ENCODE measurements around the gene LPIN1. TPM values are rescaled to one million over a fixed set of nuclear protein-coding genes. Genes with fewer than 3 reads are reported as not detected.
A peak's percentile ranks its signal among the peaks of the same experiment; 100 is the strongest.

The LPIN1 gene
- 43.1 and 52.3 TPM in 2 replicates for total RNA-seq

- peak; percentile 48 for DNase-seq (ENCODE audit: low read depth, low spot score)
Observed at GRCh38 chr2:11746376-11746806, at the start of gene LPIN1. Gene LPIN1 (plus strand): TSS chr2:11746632. CDS start chr2:11765542, 18,910 bp downstream.

GRCh38 chr2:11696736-11697102 is 49.7 kb upstream of the LPIN1 start:
- DNase-seq (ENCODE audit: low read depth, low spot score) = no peak

- peak; percentile 54 for DNase-seq (ENCODE audit: low read depth, low spot score)
Observed at GRCh38 chr2:11697103-11697871, 49.1 kb upstream of the LPIN1 start.

- no peak for DNase-seq (ENCODE audit: low read depth, low spot score)
Observed at GRCh38 chr2:11698009-11698922, 48.2 kb upstream of the LPIN1 start.

GRCh38 chr2:11699686-11700670 is 46.5 kb upstream of the LPIN1 start:
- no peak for DNase-seq (ENCODE audit: low read depth, low spot score)

GRCh38 chr2:11701206-11701605 is 45.2 kb upstream of the LPIN1 start:
- no peak for DNase-seq (ENCODE audit: low read depth, low spot score)

GRCh38 chr2:11701751-11702301 is 44.6 kb upstream of the LPIN1 start:
- DNase-seq (ENCODE audit: low read depth, low spot score) = no peak

GRCh38 chr2:11702946-11703345 is 43.5 kb upstream of the LPIN1 start:
- no peak for DNase-seq (ENCODE audit: low read depth, low spot score)

GRCh38 chr2:11703700-11704099 is 42.7 kb upstream of the LPIN1 start:
- no peak for DNase-seq (ENCODE audit: low read depth, low spot score)

- no peak for DNase-seq (ENCODE audit: low read depth, low spot score)
Observed at GRCh38 chr2:11705063-11705462, 41.4 kb upstream of the LPIN1 start.

GRCh38 chr2:11705711-11706110 is 40.7 kb upstream of the LPIN1 start:
- no peak for DNase-seq (ENCODE audit: low read depth, low spot score)

- DNase-seq (ENCODE audit: low read depth, low spot score) = no peak
Observed at GRCh38 chr2:11708106-11708505, 38.3 kb upstream of the LPIN1 start.

- no peak for DNase-seq (ENCODE audit: low read depth, low spot score)
Observed at GRCh38 chr2:11709293-11709692, 37.1 kb upstream of the LPIN1 start.

GRCh38 chr2:11710210-11710609 is 36.2 kb upstream of the LPIN1 start:
- peak; percentile 57 for DNase-seq (ENCODE audit: low read depth, low spot score)

- no peak for DNase-seq (ENCODE audit: low read depth, low spot score)
Observed at GRCh38 chr2:11710632-11711353, 35.6 kb upstream of the LPIN1 start.

- no peak for DNase-seq (ENCODE audit: low read depth, low spot score)
Observed at GRCh38 chr2:11711354-11711716, 35.1 kb upstream of the LPIN1 start.

GRCh38 chr2:11711751-11712150 is 34.7 kb upstream of the LPIN1 start:
- DNase-seq (ENCODE audit: low read depth, low spot score) = no peak

GRCh38 chr2:11712866-11713265 is 33.6 kb upstream of the LPIN1 start:
- DNase-seq (ENCODE audit: low read depth, low spot score) = no peak

GRCh38 chr2:11713815-11714214 is 32.6 kb upstream of the LPIN1 start:
- DNase-seq (ENCODE audit: low read depth, low spot score) = no peak

GRCh38 chr2:11715987-11716652 is 30.3 kb upstream of the LPIN1 start:
- no peak for DNase-seq (ENCODE audit: low read depth, low spot score)
